OCI-LY1 (cell line): ENCODE results near the gene ZNF775.

Experiments
- H2AFZ ChIP-seq: fragments of 200-600 bp; sonication (generic), shearing (Covaris generic); 2 replicates; pipeline ENCODE4 v1.6.0; 2014; ENCODE audit warnings: antibody characterized with exemption, mild to moderate bottlenecking, low read length
- H3F3A ChIP-seq: fragments of 200-600 bp; sonication (generic), shearing (Covaris generic); 2 replicates; pipeline ENCODE4 v1.6.0; 2014; ENCODE audit warnings: mild to moderate bottlenecking, antibody characterized with exemption, low read length, moderate library complexity; ENCODE audit not compliant: insufficient read depth
- H3K27ac ChIP-seq: fragments of 200-600 bp; sonication (generic); 2 replicates; pipeline ENCODE4 v1.5.1; 2014; ENCODE audit warnings: low read length, mixed run types, mild to moderate bottlenecking, low read depth; ENCODE audit not compliant: poor library complexity, severe bottlenecking
- H3K27me3 ChIP-seq: fragments of 200-600 bp; sonication (generic); 2 replicates; pipeline ENCODE4 v1.6.0; 2014; ENCODE audit warnings: antibody characterized with exemption, mild to moderate bottlenecking, low read length, moderate library complexity; ENCODE audit not compliant: insufficient read depth
- H3K36me3 ChIP-seq: fragments of 200-600 bp; sonication (generic); 2 replicates; pipeline ENCODE4 v1.6.1; 2014; ENCODE audit warnings: mild to moderate bottlenecking, antibody characterized with exemption, low read length, moderate library complexity, mixed read lengths; ENCODE audit not compliant: insufficient read depth
- H3K4me1 ChIP-seq: fragments of 200-600 bp; sonication (generic); 2 replicates; pipeline ENCODE4 v1.5.1; 2014; ENCODE audit warnings: mild to moderate bottlenecking, low read length, moderate library complexity; ENCODE audit not compliant: insufficient read depth, severe bottlenecking
- H3K4me2 ChIP-seq: fragments of 200-600 bp; sonication (generic), shearing (Covaris generic); 2 replicates; pipeline ENCODE4 v1.6.1; 2014; ENCODE audit warnings: low read length
- H3K4me3 ChIP-seq: fragments of 200-600 bp; sonication (generic); 2 replicates; pipeline ENCODE4 v1.5.1; 2014; ENCODE audit warnings: low read length, low read depth, mild to moderate bottlenecking, mixed read lengths; ENCODE audit not compliant: poor library complexity, severe bottlenecking
- H3K79me2 ChIP-seq: fragments of 200-600 bp; shearing (Covaris generic); 2 replicates; pipeline ENCODE4 v1.6.1; 2016; ENCODE audit warnings: mixed run types, low read length, mixed read lengths; ENCODE audit not compliant: insufficient read depth
- H3K9ac ChIP-seq: fragments of 200-600 bp; sonication (generic), shearing (Covaris generic); 2 replicates; pipeline ENCODE4 v1.6.1; 2014; ENCODE audit warnings: mild to moderate bottlenecking, low read length, mixed read lengths
- H3K9me2 ChIP-seq: fragments of 200-600 bp; sonication (generic), shearing (Covaris generic); 2 replicates; pipeline ENCODE4 v1.6.1; 2014; ENCODE audit warnings: low read depth, mild to moderate bottlenecking, low read length, mixed read lengths
- H3K9me3 ChIP-seq: fragments of 200-600 bp; shearing (Covaris generic); 2 replicates; pipeline ENCODE4 v1.6.1; 2014; ENCODE audit warnings: low read length, mixed read lengths
- H4K20me1 ChIP-seq: fragments of 200-600 bp; sonication (generic), shearing (Covaris generic); 2 replicates; pipeline ENCODE4 v1.6.0; 2016; ENCODE audit warnings: mild to moderate bottlenecking, low read length; ENCODE audit not compliant: insufficient read depth
- EZH2 ChIP-seq: fragments of 200-600 bp; sonication (generic), shearing (Covaris generic); IDR thresholded peaks from 2 replicates; pipeline ENCODE4 v1.8.0; 2017; ENCODE audit warnings: borderline replicate concordance, mixed run types, mild to moderate bottlenecking, antibody characterized with exemption, low read length, moderate library complexity, mixed read lengths
- TF ChIP-seq, protein P1 (sequence below): fragments of 200-600 bp; sonication (generic), shearing (Covaris generic); IDR thresholded peaks from 2 replicates; pipeline ENCODE4 v1.5.1; 2017; ENCODE audit warnings: mild to moderate bottlenecking, antibody characterized with exemption, low read length, moderate library complexity, mixed read lengths

Gene ZNF775

GRCh38 chr7:150432915-150433892, 54.1 kb downstream of the ZNF775 start:
- no peaks in the 10 kb centered on the region for H3K79me2 ChIP-seq

DNA sequence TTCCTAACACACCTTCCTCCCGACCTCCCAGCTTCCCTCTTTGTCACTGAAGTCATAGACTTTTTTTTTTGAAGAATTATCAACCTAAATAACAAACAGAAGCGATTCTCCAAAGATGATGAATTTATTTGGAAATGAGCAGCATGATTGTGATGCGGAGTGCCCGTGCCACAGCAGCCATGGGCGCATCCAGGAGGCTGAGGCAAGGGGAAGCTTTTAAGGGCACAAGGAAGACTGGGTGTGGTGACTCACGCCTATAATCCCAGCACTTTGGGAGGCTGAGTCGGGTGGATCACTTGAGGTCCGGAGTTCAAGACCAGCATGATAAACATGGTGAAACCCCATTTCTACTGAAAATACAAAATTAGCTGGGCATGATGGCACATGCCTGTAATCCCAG, 55.1 kb downstream of the ZNF775 start:
- no peak overlapping the region for H2AFZ ChIP-seq
- H3K79me2 ChIP-seq = no peaks in the 10 kb centered on the region
- no peak overlapping the region for H3K4me3 ChIP-seq
- H3K9ac ChIP-seq = no peak overlapping the region
- H3K9me3 ChIP-seq = no peaks in the 10 kb centered on the region
- no peaks in the 10 kb centered on the region for H3K9me2 ChIP-seq
- no peak overlapping the region for H3K4me2 ChIP-seq
- 0 out of 2 replicates have a peak, but pooled peaks cover under 1% of the 10 kb centered on the region for H3K27me3 ChIP-seq
- no peak overlapping the region for H3K27ac ChIP-seq
- H3K36me3 ChIP-seq = no peaks in the 10 kb centered on the region
- H4K20me1 ChIP-seq = no peaks in the 10 kb centered on the region
- H3F3A ChIP-seq = no peaks in the 10 kb centered on the region
- TF ChIP-seq, protein P1, sequence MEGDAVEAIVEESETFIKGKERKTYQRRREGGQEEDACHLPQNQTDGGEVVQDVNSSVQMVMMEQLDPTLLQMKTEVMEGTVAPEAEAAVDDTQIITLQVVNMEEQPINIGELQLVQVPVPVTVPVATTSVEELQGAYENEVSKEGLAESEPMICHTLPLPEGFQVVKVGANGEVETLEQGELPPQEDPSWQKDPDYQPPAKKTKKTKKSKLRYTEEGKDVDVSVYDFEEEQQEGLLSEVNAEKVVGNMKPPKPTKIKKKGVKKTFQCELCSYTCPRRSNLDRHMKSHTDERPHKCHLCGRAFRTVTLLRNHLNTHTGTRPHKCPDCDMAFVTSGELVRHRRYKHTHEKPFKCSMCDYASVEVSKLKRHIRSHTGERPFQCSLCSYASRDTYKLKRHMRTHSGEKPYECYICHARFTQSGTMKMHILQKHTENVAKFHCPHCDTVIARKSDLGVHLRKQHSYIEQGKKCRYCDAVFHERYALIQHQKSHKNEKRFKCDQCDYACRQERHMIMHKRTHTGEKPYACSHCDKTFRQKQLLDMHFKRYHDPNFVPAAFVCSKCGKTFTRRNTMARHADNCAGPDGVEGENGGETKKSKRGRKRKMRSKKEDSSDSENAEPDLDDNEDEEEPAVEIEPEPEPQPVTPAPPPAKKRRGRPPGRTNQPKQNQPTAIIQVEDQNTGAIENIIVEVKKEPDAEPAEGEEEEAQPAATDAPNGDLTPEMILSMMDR = no peak
- no peak for TF ChIP-seq EZH2
- H3K4me1 ChIP-seq = peaks cover 26% of the 10 kb centered on the region

More at GRCh38 chr7:150432915-150433892, 54.1 kb downstream of the ZNF775 start:
- H3K27me3 ChIP-seq = peaks cover 5% of the 10 kb centered on the region; the same call in 1 of the 2 replicates
- H3K36me3 ChIP-seq = no peaks in the 10 kb centered on the region
- no peak overlapping the region for H3K9ac ChIP-seq
- H3K9me3 ChIP-seq = no peaks in the 10 kb centered on the region
- no peaks in the 10 kb centered on the region for H3F3A ChIP-seq
- no peaks in the 10 kb centered on the region for H3K9me2 ChIP-seq
- H3K27ac ChIP-seq = no peak overlapping the region
- TF ChIP-seq, protein P1 = no peak
- TF ChIP-seq EZH2 = no peak
- no peak overlapping the region for H3K4me3 ChIP-seq
- peaks cover 36% of the 10 kb centered on the region for H3K4me1 ChIP-seq
- H3K4me2 ChIP-seq = no peak overlapping the region
- H2AFZ ChIP-seq = no peak overlapping the region
- no peaks in the 10 kb centered on the region for H4K20me1 ChIP-seq

GRCh38 chr7:150435047-150435389, 55.9 kb downstream of the ZNF775 start:
- Histone ChIP-seq H3K4me1 (peaks cover 26% of the 10 kb centered on the region), H3K9ac (no peak overlapping the region), H3K9me2 (no peaks in the 10 kb centered on the region), H3F3A (no peaks in the 10 kb centered on the region), H3K4me3 (no peak overlapping the region), H3K4me2 (no peak overlapping the region), H2AFZ (no peak overlapping the region), H3K27ac (peak overlapping the region; percentile 80), H4K20me1 (no peaks in the 10 kb centered on the region), H3K9me3 (no peaks in the 10 kb centered on the region), H3K27me3 (no peaks in the 10 kb centered on the region), H3K36me3 (no peaks in the 10 kb centered on the region), H3K79me2 (no peaks in the 10 kb centered on the region)
- TF ChIP-seq, protein P1 = no peak
- TF ChIP-seq EZH2 = no peak
